AG04450 (cell line): ENCODE measurements around the gene FBXL19. TPM values are rescaled to one million over a fixed set of nuclear protein-coding genes. Genes with fewer than 3 reads are reported as not detected.
"Not testable (repeated sequence)": the region's sequence is repeated elsewhere in the genome, so short reads cannot be mapped to it uniquely, and the experiment has no call there.

Experiments
- CTCF ChIA-PET: fragments of 300-600, 350-600 bp; formaldehyde crosslinking; extraction: SDS; loops from one replicate; lab custom pipeline; 2022; ENCODE audit warnings: antibody characterized with exemption, inconsistent platforms; lab: Charles Lee
- POLR2A ChIA-PET: fragments of 350-600 bp; formaldehyde crosslinking; extraction: SDS; loops from one replicate; lab custom pipeline; 2021; ENCODE audit warnings: antibody characterized with exemption, inconsistent platforms; lab: Yijun Ruan, JAX
- DNase-seq: peaks from one replicate; pipeline ENCODE4 v3.0.0-alpha.2; 2011; ENCODE audit warnings: low read depth, low spot score
- H3K27ac ChIP-seq: one replicate; pipeline ENCODE4 v1.5.1; 2012; ENCODE audit warnings: low read depth, low read length, control low read depth
- H3K27me3 ChIP-seq: one replicate; pipeline ENCODE4 v1.6.0; 2012; ENCODE audit warnings: low read length; ENCODE audit not compliant: control insufficient read depth, insufficient read depth
- H3K4me3 ChIP-seq: 2 replicates; pipeline ENCODE4 v1.5.1; 2011; ENCODE audit warnings: mild to moderate bottlenecking, low read depth, low read length, control low read depth
- H3K9me3 ChIP-seq: 2 replicates; pipeline ENCODE4 v1.5.1; 2012; ENCODE audit warnings: low read length; ENCODE audit not compliant: control insufficient read depth, insufficient read depth
- CTCF ChIP-seq: IDR thresholded peaks from 2 replicates; pipeline ENCODE4 v1.5.1; 2011; ENCODE audit warnings: low read depth, low read length, control low read depth, inconsistent platforms
- polyA plus RNA-seq: library from polyadenylated mRNA; depleted of rRNA; stranded (reverse); fragments of >200 nt; gene quantifications from 2 replicates; pipeline ENCODE4 v1.2.3, GENCODE V29; 2011

Gene FBXL19
- polyA plus RNA-seq, 1 experiment: 7.1 TPM

GRCh38 chr16:30889721-30890120 lies 33.7 kb upstream of the FBXL19 start:
- no peak for TF ChIP-seq CTCF
- CTCF ChIA-PET: no interaction called here
- POLR2A ChIA-PET: interaction anchor here (0.6 to 0.7 kb wide), 4 partner anchors 83 to 724 kb away, joined by 3 to 4 read pairs (median 4); no protein-coding TSS in a partner anchor

GRCh38 chr16:30891043-30891823 lies 32.1 kb upstream of the FBXL19 start:
- H3K4me3 ChIP-seq, H3K27me3 ChIP-seq, DNase-seq, H3K27ac ChIP-seq, H3K9me3 ChIP-seq: not testable (repeated sequence)
- CTCF ChIA-PET: interaction anchor here (0.7 to 2.1 kb wide), 2 partner anchors 10 kb away, joined by 3 to 10 read pairs; no protein-coding TSS in a partner anchor
- POLR2A ChIA-PET: interaction anchor here (1.0 kb wide), 1 partner anchor 16 kb away, joined by 3 read pairs; no protein-coding TSS in a partner anchor

More at GRCh38 chr16:30889721-30890120, 33.7 kb upstream of the FBXL19 start:
- DNase-seq: no peak
- H3K9me3 ChIP-seq: peaks cover 4% of the 10 kb centered on the region; the same call in 1 of the 2 replicates
- H3K27ac ChIP-seq: no peak overlapping the region
- no peak overlapping the region for H3K4me3 ChIP-seq
- H3K27me3 ChIP-seq: no peaks in the 10 kb centered on the region

GRCh38 chr16:30892670-30893416 lies 30.5 kb upstream of the FBXL19 start:
- H3K4me3 ChIP-seq: peak overlapping the region; percentile 93
- ChIA-PET CTCF (interaction anchor here (0.6 to 2.2 kb wide), 5 partner anchors 9 to 462 kb away, joined by 3 to 10 read pairs (median 6); no protein-coding TSS in a partner anchor), POLR2A (interaction anchor here (0.5 to 0.8 kb wide), 4 partner anchors 9 to 87 kb away, joined by 3 to 7 read pairs (median 3); no protein-coding TSS in a partner anchor)
- H3K9me3 ChIP-seq: peaks cover 4% of the 10 kb centered on the region; the same call in 1 of the 2 replicates
- TF ChIP-seq CTCF: no peak
- no peaks in the 10 kb centered on the region for H3K27me3 ChIP-seq
- no peak overlapping the region for H3K27ac ChIP-seq
- DNase-seq: no peak

- peak overlapping the region; percentile 93 for H3K4me3 ChIP-seq
- peaks cover 4% of the 10 kb centered on the region; the same call in 1 of the 2 replicates for H3K9me3 ChIP-seq
- H3K27me3 ChIP-seq: no peaks in the 10 kb centered on the region
- DNase-seq: no peak
- ChIA-PET POLR2A (interaction anchor here (0.6 to 0.8 kb wide), 5 partner anchors 8 to 259 kb away, joined by 3 to 4 read pairs (median 3); no protein-coding TSS in a partner anchor), CTCF (interaction anchor here (0.6 to 2.2 kb wide), 4 partner anchors 8 to 48 kb away, joined by 3 to 10 read pairs (median 6); no protein-coding TSS in a partner anchor)
- H3K27ac ChIP-seq: peak overlapping the region; percentile 52
- no peak for TF ChIP-seq CTCF
These were observed 30.0 kb upstream of the FBXL19 start for GRCh38 chr16:30893417-30893743.
